Measurements from ENCODE around the gene TTLL11. TPM values are rescaled to one million over a fixed set of nuclear protein-coding genes. Genes with fewer than 3 reads are reported as not detected.
"Not testable (repeated sequence)": the region's sequence is repeated elsewhere in the genome, so short reads cannot be mapped to it uniquely, and the experiment has no call there.

Gene TTLL11
- total and polyA plus RNA-seq, 4 donors: 3.6 to 7.8 (median 5.9) TPM

DNA sequence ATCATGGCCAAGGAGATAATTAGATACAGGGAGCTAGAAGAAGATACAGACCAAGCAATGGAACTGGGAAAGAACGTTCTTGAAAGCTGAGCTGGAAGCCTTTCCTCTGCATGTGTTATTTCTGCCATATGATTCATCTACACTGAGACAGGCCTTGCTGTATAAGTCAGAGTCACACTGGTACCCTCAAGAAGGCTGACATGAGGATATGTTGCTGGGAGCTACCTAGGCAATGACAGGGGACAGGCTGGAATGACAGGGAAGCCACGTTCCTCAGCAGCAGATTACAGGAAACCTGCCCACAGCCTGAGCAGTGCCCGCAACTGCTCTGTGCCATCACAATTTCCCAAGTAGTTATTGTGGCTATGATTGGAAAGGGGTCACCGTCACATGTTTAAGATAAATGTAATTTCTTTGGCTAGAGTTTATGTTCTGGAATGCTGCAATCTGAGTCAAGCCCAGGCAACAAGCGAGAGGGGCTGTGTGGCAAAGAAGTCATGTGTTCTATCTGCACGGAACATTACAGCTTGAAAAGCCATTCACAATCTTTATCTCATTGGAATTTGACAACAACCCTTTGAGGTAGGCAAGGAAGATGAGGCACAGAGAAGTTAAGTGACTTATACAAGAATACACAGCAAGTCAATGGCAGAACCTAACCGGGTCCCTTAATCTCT is 108.2 kb downstream of the TTLL11 start:
- ATAC-seq (ENCODE audit: insufficient read depth, low FRiP score) (no peak), DNase-seq (peak; percentile 29 to 58 (median 49))
- Histone ChIP-seq H3K27ac (ENCODE audit: low read depth in 1 of 2, low read length in 1 of 2) (peak overlapping the region; percentile 21 to 77), H3K9ac (ENCODE audit: insufficient read depth in 1 of 2, low read length in 2 of 2) (no peak overlapping the region), H3K36me3 (ENCODE audit: control insufficient read depth in 4 of 4, insufficient read depth in 4 of 4, low read length in 4 of 4) (peaks cover 0 to 2% (median 0%) of the 10 kb centered on the region in 4 donors), H3K4me1 (ENCODE audit: control insufficient read depth in 5 of 5, insufficient read depth in 5 of 5, low read length in 5 of 5) (peaks cover 0 to 5% (median 0%) of the 10 kb centered on the region in 5 donors), H3K27me3 (ENCODE audit: control insufficient read depth in 3 of 3, insufficient read depth in 3 of 3, low read length in 2 of 3) (no peaks in the 10 kb centered on the region), H3K4me3 (no peak overlapping the region), H3K9me3 (ENCODE audit: control insufficient read depth in 4 of 4, insufficient read depth in 3 of 4, low read length in 3 of 4) (no peaks in the 10 kb centered on the region)
- WGBS, 2 donors: 75% methylated on average over 7 of the region's 7 CpGs
- TF ChIP-seq, protein P1, sequence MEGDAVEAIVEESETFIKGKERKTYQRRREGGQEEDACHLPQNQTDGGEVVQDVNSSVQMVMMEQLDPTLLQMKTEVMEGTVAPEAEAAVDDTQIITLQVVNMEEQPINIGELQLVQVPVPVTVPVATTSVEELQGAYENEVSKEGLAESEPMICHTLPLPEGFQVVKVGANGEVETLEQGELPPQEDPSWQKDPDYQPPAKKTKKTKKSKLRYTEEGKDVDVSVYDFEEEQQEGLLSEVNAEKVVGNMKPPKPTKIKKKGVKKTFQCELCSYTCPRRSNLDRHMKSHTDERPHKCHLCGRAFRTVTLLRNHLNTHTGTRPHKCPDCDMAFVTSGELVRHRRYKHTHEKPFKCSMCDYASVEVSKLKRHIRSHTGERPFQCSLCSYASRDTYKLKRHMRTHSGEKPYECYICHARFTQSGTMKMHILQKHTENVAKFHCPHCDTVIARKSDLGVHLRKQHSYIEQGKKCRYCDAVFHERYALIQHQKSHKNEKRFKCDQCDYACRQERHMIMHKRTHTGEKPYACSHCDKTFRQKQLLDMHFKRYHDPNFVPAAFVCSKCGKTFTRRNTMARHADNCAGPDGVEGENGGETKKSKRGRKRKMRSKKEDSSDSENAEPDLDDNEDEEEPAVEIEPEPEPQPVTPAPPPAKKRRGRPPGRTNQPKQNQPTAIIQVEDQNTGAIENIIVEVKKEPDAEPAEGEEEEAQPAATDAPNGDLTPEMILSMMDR (IDR thresholded peaks at IDR 0.05; ENCODE audit: control extremely low read depth, extremely low read depth): no peak

DNA sequence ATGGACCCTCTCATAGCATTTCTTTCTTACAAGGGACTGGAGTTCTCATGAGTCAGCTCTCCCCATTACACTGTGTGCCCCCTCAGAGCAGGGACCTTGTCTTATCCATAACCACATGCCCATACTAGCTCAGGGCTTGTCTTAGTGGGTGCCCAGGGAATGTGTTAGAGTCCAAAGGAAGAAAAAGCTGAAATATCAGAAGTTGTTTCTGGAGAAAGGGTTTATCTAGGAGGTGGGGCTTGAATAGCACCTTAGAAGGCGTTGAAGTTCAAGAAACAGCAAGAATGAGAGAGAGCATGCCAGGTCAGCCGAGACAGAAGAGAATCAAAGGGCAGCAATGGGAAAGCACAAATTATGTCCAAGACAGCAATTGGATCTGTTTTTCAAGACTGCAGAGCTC is 109.4 kb downstream of the TTLL11 start:
- 79 to 86% methylated on average over 2 of the region's 2 CpGs for WGBS, 2 donors
- H3K27ac ChIP-seq (ENCODE audit: low read depth in 1 of 2, low read length in 1 of 2): no peak overlapping the region
- TF ChIP-seq, protein P1 (IDR thresholded peaks at IDR 0.05; ENCODE audit: control extremely low read depth, extremely low read depth): no peak
- no peak for DNase-seq
- H3K27me3 ChIP-seq (ENCODE audit: control insufficient read depth in 3 of 3, insufficient read depth in 3 of 3, low read length in 2 of 3): no peaks in the 10 kb centered on the region
- H3K4me3 ChIP-seq: no peak overlapping the region
- no peaks in the 10 kb centered on the region for H3K9me3 ChIP-seq (ENCODE audit: control insufficient read depth in 4 of 4, insufficient read depth in 3 of 4, low read length in 3 of 4)
- H3K36me3 ChIP-seq (ENCODE audit: control insufficient read depth in 4 of 4, insufficient read depth in 4 of 4, low read length in 4 of 4): peaks cover 0 to 2% (median 0%) of the 10 kb centered on the region in 4 donors
- no peak overlapping the region for H3K9ac ChIP-seq (ENCODE audit: insufficient read depth in 1 of 2, low read length in 2 of 2)
- no peak for ATAC-seq (ENCODE audit: insufficient read depth, low FRiP score)
- H3K4me1 ChIP-seq (ENCODE audit: control insufficient read depth in 5 of 5, insufficient read depth in 5 of 5, low read length in 5 of 5): peaks cover 0 to 7% (median 0%) of the 10 kb centered on the region in 5 donors

GRCh38 chr9:121981118-121981883 is 111.8 kb downstream of the TTLL11 start:
- H3K36me3 ChIP-seq (ENCODE audit: control insufficient read depth in 4 of 4, insufficient read depth in 4 of 4, low read length in 4 of 4): peaks cover 0 to 2% (median 0%) of the 10 kb centered on the region in 4 donors
- H3K27me3 ChIP-seq (ENCODE audit: control insufficient read depth in 3 of 3, insufficient read depth in 3 of 3, low read length in 2 of 3): no peaks in the 10 kb centered on the region
- no peak overlapping the region for H3K4me3 ChIP-seq
- no peak overlapping the region for H3K27ac ChIP-seq (ENCODE audit: low read depth in 1 of 2, low read length in 1 of 2)
- no peaks in the 10 kb centered on the region for H3K9me3 ChIP-seq (ENCODE audit: control insufficient read depth in 4 of 4, insufficient read depth in 3 of 4, low read length in 3 of 4)
- DNase-seq (no peak), ATAC-seq (ENCODE audit: insufficient read depth, low FRiP score) (no peak)
- TF ChIP-seq, protein P1 (IDR thresholded peaks at IDR 0.05; ENCODE audit: control extremely low read depth, extremely low read depth): no peak
- whole genome bisulfite sequencing, 2 donors: 95 to 96% methylated on average over 5 of the region's 5 CpGs
- H3K4me1 ChIP-seq (ENCODE audit: control insufficient read depth in 5 of 5, insufficient read depth in 5 of 5, low read length in 5 of 5): peaks cover 0 to 4% (median 3%) of the 10 kb centered on the region in 5 donors
- H3K9ac ChIP-seq (ENCODE audit: insufficient read depth in 1 of 2, low read length in 2 of 2): no peak overlapping the region

- H3K27me3 ChIP-seq (ENCODE audit: control insufficient read depth in 3 of 3, insufficient read depth in 3 of 3, low read length in 2 of 3); H3K4me3 ChIP-seq; ATAC-seq (ENCODE audit: insufficient read depth, low FRiP score); H3K9me3 ChIP-seq (ENCODE audit: control insufficient read depth in 4 of 4, insufficient read depth in 3 of 4, low read length in 3 of 4); H3K27ac ChIP-seq (ENCODE audit: low read depth in 1 of 2, low read length in 1 of 2); H3K36me3 ChIP-seq (ENCODE audit: control insufficient read depth in 4 of 4, insufficient read depth in 4 of 4, low read length in 4 of 4); H3K4me1 ChIP-seq (ENCODE audit: control insufficient read depth in 5 of 5, insufficient read depth in 5 of 5, low read length in 5 of 5); H3K9ac ChIP-seq (ENCODE audit: insufficient read depth in 1 of 2, low read length in 2 of 2); DNase-seq: not testable (repeated sequence)
- 97 to 100% methylated on average over 1 of the region's 1 CpG for WGBS, 2 donors
Observed at GRCh38 chr9:121980665-121981064, 112.4 kb downstream of the TTLL11 start.
